HG02678 (cell line): ENCODE results near the gene FAM241A.
"Not testable (repeated sequence)": the region's sequence is repeated elsewhere in the genome, so short reads cannot be mapped to it uniquely, and the experiment has no call there.

Source experiments
- ATAC-seq: cut with Tn5 transposase; IDR thresholded peaks from one replicate; pipeline ENCODE4 v1.9.1; 2021; ENCODE audit warnings: mild to moderate bottlenecking, moderate library complexity; ENCODE audit not compliant: unreplicated experiment

The FAM241A gene

GRCh38 chr4:112136551-112136950, 8.7 kb upstream of the FAM241A start:
- no peak for ATAC-seq

DNA sequence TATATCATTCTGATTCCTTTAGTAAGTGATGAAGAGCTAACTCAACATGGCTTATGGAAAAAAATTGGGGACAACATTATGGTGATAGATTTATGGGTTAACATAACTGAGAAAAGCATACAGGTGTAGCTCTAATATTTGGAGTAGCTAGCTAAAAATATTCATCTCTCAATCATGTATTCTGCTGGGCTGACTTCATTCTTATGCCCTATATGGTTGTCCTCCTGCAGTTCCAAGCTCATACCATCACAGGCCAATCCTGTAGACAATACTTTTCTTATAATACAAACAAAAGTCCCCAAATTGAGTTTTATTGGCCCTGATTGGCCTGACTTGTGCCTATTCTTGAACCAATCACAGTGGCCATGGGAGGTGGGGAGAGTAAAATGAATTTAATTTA, 6.7 kb upstream of the FAM241A start:
- ATAC-seq, result no peak

DNA sequence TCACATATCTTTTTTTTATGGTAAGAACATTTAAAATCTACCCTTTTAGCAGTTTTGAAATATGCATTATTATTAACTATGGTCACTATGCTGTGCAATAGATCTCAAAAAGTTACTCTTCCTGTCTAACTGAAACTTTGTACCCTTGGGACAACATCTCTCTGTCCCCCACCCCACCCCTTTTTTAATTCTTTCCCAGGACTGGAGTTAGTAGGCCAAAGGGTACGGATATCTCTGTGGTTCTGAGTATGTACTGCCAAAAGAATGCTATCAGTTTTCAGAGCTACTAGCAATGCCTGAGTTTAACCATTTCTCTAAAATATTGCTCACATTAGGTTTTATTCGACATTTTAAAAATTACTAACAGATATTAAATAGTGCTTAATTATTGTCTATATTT, 4.7 kb upstream of the FAM241A start:
- ATAC-seq, result no peak

- ATAC-seq, result no peak
Measured at GRCh38 chr4:112141366-112142138, 3.7 kb upstream of the FAM241A start.

DNA sequence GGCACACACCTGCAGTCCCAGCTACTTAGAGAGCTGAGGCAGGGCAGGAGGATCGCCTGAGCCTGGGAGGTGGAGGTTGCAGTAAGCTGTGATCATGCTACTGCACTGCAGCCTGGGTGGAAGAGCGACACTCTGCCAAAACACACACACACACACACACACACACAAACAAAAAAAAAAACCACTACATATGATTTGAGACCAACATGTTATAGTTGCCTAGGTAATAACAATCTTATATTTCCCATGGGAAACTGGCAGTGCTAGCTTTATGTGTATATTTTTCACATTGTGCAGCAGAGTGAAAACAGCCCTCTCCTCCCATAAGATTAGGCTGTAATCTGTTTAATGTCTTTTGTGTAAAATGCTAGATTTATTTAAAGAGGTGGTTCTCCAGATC, 3.1 kb upstream of the FAM241A start:
- no peak for ATAC-seq

GRCh38 chr4:112143781-112144180, 1.5 kb upstream of the FAM241A start:
- no peak for ATAC-seq

GRCh38 chr4:112144546-112145325, 518 bp upstream of the FAM241A start:
- no peak for ATAC-seq

DNA sequence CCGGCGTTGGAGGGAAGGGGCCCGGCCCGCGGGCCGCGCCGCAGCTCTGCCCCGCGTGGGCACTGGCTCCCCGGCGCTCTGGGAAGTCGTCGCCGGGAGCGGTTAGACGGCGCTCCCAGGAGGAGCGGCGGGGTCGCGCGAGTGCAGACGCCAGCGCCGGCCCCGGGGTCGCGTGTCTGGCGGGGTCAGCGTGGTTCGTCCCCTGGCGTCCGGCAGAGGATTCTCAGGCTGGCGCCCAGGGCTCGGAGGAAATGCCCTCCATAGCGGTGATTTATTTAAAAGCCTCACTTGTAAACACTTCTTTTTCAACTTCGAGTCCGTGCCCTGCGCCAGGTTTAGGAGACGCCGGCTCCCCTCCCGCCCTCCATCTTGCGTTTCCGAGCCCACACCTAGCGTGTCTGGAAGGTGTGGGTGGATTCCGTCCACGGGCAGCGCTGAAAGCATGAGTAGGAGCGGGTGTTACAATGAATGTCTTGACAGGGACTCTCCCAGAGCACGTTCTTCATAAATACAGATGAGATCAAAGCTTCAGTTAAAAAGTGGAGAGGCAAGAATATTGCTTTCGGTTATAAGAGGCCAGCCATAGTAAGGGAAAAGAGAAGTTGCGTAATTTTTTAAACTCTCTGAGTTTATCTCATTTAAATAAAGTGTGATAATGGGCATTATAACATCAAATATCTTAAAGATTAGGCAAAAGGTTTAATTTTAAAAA, 692 bp downstream of the FAM241A start:
- peak; percentile 56 for ATAC-seq

- ATAC-seq, result no peak
Measured at GRCh38 chr4:112146502-112146813, 1.2 kb downstream of the FAM241A start.

GRCh38 chr4:112147697-112148096, 2.4 kb downstream of the FAM241A start:
- no peak for ATAC-seq

- no peak for ATAC-seq
Measured at GRCh38 chr4:112150920-112151319, 5.7 kb downstream of the FAM241A start.

- ATAC-seq, result no peak
Measured at GRCh38 chr4:112152521-112152920, 7.3 kb downstream of the FAM241A start.

DNA sequence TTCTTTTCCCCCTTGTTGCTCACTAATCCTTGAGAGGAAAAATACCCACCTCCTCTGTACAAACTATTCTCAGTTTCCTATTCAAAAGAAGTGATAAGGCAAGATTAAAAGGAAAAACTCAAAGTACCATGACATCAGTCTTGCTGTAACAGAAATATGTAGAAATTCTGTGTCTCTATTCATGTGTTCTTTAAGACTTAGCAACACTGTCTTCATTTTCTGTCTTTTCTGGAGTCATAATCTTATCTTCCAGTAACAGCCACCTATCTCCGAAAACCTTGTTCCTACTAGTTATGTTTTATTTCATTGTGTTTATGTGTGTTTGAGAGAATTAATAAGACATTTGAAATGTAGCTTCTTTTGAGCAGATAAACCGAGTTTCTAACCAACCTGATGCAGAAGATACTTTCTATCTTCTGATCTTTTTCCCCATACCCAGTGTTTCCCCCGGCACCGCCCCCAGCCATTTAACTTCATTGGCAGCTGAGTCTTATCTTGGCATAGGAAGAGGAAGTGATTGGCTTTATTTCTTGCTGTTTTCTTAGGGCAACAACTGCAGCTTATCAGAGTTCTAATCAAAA, 8.0 kb downstream of the FAM241A start:
- ATAC-seq, result no peak

- no peak for ATAC-seq
Measured at GRCh38 chr4:112156112-112156511, 10.9 kb downstream of the FAM241A start.

DNA sequence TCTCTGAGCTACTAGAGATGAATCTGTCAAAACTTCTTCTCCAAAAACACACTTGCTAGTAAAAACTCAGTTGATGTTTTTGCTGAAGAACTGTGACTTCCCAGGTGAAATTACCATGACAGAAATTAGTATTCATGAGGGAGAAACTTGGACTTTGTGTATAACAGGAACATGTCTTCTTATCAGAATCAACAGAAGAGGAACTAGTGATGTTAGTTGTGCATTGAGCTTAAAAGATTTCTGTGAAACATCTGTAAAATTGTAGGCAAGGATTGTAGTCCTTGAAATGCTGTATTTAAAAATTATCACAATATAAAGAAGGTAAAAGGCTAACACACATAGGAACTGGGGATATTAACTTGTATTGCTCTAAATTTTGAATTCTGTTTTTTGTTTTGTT, 11.3 kb downstream of the FAM241A start:
- no peak for ATAC-seq

- ATAC-seq, result not testable (repeated sequence)
Measured at GRCh38 chr4:112163706-112164105, 18.5 kb downstream of the FAM241A start.

DNA sequence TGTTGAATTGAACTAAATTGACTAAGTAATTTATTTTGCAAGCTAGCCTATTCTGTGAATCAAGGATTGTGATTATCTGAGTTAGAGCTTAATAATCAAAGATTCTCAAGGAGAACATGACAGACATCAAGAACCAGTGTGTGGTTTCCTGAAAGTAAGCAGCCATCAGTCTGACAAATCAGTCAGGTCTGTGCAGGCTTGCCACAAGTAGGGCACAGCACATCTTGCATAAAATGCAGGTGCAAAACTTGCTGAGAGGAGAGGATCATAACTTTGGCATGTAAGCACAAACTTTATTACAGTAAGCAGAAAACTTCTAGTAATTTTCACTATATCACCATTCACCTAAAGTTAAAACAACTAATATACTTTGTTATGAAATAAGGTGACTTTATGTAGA, 22.5 kb downstream of the FAM241A start:
- ATAC-seq, result no peak

DNA sequence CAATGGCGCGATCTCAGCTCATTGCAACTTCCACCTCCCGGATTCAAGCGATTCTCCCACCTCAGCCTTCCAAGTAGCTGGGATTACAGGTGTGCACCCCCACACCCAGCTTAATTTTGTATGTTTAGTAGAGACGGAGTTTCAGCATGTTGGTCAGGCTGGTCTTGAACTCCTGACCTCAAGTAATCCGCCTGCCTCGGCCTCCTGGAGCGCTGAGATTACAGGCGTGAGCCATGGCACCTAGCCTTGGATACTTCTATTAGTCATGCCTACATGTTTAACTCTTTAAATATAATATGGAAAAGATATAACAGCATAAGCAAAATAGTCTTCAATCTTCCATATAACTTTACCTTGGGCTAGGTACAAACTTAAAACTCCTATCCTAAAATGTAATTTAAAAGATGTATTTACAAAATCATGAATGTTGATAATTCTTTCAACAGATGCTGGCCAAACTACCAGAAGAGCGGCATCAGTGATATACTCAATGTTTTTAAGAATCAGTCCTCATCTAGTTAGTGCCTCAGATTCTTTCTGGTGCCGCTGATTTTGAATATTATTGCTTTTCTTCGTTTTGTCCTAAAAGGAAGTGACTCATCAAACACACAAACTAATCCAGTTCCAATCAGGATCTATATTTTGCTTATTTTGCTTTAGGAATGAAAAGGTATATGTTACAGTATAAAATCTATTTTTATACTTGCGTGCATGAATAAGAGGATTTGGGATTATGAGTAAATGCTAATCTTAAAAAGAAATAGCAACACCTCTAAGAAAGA, 23.7 kb downstream of the FAM241A start:
- no peak for ATAC-seq

DNA sequence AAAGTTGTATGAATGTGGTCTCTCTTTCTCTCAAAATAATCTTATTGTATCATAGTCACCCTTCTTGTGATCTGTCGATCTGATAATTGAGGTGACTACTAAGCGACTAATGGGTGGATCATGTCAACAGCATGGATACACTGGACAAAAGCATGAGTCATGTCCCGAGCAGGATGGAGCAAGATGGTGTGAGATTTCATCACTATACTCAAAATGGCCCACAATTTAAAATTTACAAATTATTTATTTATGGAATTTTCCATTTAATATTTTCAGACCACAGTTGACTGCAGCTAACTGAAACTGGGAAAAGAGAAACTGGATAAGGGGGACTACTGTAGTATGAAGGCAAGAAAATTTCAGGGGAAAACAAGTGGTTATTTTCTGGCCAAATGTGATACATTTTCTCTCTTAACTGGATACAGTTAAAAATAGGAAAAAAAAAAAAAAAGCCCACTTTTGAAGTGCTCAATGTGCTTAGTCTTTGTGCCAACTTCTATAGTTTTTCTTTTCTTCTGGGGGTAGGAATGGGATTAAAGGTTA, 25.3 kb downstream of the FAM241A start:
- ATAC-seq, result no peak

GRCh38 chr4:112171051-112171763, 26.0 kb downstream of the FAM241A start:
- not testable (repeated sequence) for ATAC-seq
